HG02623 (cell line): Measurements from ENCODE around the gene HIGD1B.
"Not testable (repeated sequence)": the region's sequence is repeated elsewhere in the genome, so short reads cannot be mapped to it uniquely, and the experiment has no call there.

ENCODE experiments used
- ATAC-seq: cut with Tn5 transposase; IDR thresholded peaks from one replicate; pipeline ENCODE4 v1.9.1; 2021; ENCODE audit warnings: moderate library complexity; ENCODE audit not compliant: unreplicated experiment

HIGD1B gene

GRCh38 chr17:44847586-44847985, at the start of gene HIGD1B:
HIGD1B (plus strand) TSS chr17:44847883; CDS start chr17:44848153, 270 bp downstream.
- no peak for ATAC-seq

- no peak for ATAC-seq
Observed at GRCh38 chr17:44798356-44798755, 49.3 kb upstream of the HIGD1B start.

GRCh38 chr17:44801880-44802279, 45.8 kb upstream of the HIGD1B start:
- ATAC-seq = no peak

GRCh38 chr17:44804302-44805089, 43.2 kb upstream of the HIGD1B start:
- ATAC-seq = no peak

GRCh38 chr17:44807093-44807816, 40.4 kb upstream of the HIGD1B start:
- no peak for ATAC-seq

- ATAC-seq = no peak
Observed at GRCh38 chr17:44807817-44808155, 39.9 kb upstream of the HIGD1B start.

- no peak for ATAC-seq
Observed at GRCh38 chr17:44808156-44808555, 39.5 kb upstream of the HIGD1B start.

GRCh38 chr17:44808656-44809388, 38.9 kb upstream of the HIGD1B start:
- ATAC-seq = not testable (repeated sequence)

GRCh38 chr17:44812263-44812662, 35.4 kb upstream of the HIGD1B start:
- no peak for ATAC-seq

- ATAC-seq = not testable (repeated sequence)
Observed at GRCh38 chr17:44818508-44818907, 29.2 kb upstream of the HIGD1B start.

GRCh38 chr17:44820631-44821212, 27.0 kb upstream of the HIGD1B start:
- ATAC-seq = no peak

GRCh38 chr17:44825236-44825635, 22.4 kb upstream of the HIGD1B start:
- not testable (repeated sequence) for ATAC-seq

GRCh38 chr17:44826123-44826790, 21.4 kb upstream of the HIGD1B start:
- no peak for ATAC-seq

- no peak for ATAC-seq
Observed at GRCh38 chr17:44827863-44828262, 19.8 kb upstream of the HIGD1B start.

GRCh38 chr17:44828919-44829522, 18.7 kb upstream of the HIGD1B start:
- ATAC-seq = no peak

- no peak for ATAC-seq
Observed at GRCh38 chr17:44829523-44830358, 17.9 kb upstream of the HIGD1B start, which contains the start of gene GJC1. GJC1 (minus strand) TSS chr17:44830287; CDS start chr17:44805817, 24,470 bp downstream.

GRCh38 chr17:44830359-44831288, 17.1 kb upstream of the HIGD1B start:
- ATAC-seq = no peak

- no peak for ATAC-seq
Observed at GRCh38 chr17:44831371-44831770, 16.3 kb upstream of the HIGD1B start.
